Activated T-cell treated with anti-CD3 and anti-CD28 coated beads, Interleukin-2, amount 50 U/mL, for 24 hours (primary cell): ENCODE data around the gene RAD23B.

ENCODE experiments used
- DNase-seq: peaks from one replicate; pipeline ENCODE4 v3.0.0-alpha.2; 2020
- H3K27ac Mint-ChIP-seq: 2 replicates; pipeline ENCODE4 v1.8.0; 2020; ENCODE audit warnings: mild to moderate bottlenecking, mixed read lengths
- H3K27me3 Mint-ChIP-seq: 2 replicates; pipeline ENCODE4 v1.8.0; 2020; ENCODE audit warnings: mixed read lengths
- H3K36me3 Mint-ChIP-seq: 2 replicates; pipeline ENCODE4 v1.8.0; 2020; ENCODE audit warnings: low read depth, mixed read lengths
- H3K4me1 Mint-ChIP-seq: 2 replicates; pipeline ENCODE4 v1.8.0; 2020; ENCODE audit warnings: low read depth, mixed read lengths
- H3K4me3 Mint-ChIP-seq: 2 replicates; pipeline ENCODE4 v1.8.0; 2020; ENCODE audit warnings: mild to moderate bottlenecking, moderate library complexity, mixed read lengths
- H3K9me3 Mint-ChIP-seq: 2 replicates; pipeline ENCODE4 v1.8.0; 2020; ENCODE audit warnings: mixed read lengths

RAD23B gene

GRCh38 chr9:107378006-107378405, 94.9 kb downstream of the RAD23B start:
- H3K36me3 Mint-ChIP-seq: no peaks in the 10 kb centered on the region
- peaks cover 2% of the 10 kb centered on the region for H3K27me3 Mint-ChIP-seq
- DNase-seq: no peak
- H3K4me1 Mint-ChIP-seq: no peaks in the 10 kb centered on the region
- no peak overlapping the region for H3K4me3 Mint-ChIP-seq
- H3K27ac Mint-ChIP-seq: no peak overlapping the region
- H3K9me3 Mint-ChIP-seq: no peaks in the 10 kb centered on the region
